D721Med (cell line): ENCODE data around the gene DPP10.

Source experiments
- DNase-seq: peaks from one replicate; pipeline ENCODE4 v3.0.0; 2011; ENCODE audit warnings: low spot score; ENCODE audit not compliant: insufficient read length
- FAIRE-seq: peaks from 2 replicates; lab custom pipeline; 2011; peaks lifted over from hg19 to GRCh38; lab: Jason Lieb, UNC
- TF ChIP-seq, protein P1 (sequence below): IDR thresholded peaks from 2 replicates; pipeline ENCODE4 v1.5.1; 2012; ENCODE audit warnings: mild to moderate bottlenecking, control low read depth; ENCODE audit not compliant: insufficient read depth; ENCODE audit errors: missing control alignments

The DPP10 gene

GRCh38 chr2:115389898-115390565 is 947.6 kb downstream of the DPP10 start:
- no peak for DNase-seq
- no peak for FAIRE-seq
- TF ChIP-seq, protein P1, sequence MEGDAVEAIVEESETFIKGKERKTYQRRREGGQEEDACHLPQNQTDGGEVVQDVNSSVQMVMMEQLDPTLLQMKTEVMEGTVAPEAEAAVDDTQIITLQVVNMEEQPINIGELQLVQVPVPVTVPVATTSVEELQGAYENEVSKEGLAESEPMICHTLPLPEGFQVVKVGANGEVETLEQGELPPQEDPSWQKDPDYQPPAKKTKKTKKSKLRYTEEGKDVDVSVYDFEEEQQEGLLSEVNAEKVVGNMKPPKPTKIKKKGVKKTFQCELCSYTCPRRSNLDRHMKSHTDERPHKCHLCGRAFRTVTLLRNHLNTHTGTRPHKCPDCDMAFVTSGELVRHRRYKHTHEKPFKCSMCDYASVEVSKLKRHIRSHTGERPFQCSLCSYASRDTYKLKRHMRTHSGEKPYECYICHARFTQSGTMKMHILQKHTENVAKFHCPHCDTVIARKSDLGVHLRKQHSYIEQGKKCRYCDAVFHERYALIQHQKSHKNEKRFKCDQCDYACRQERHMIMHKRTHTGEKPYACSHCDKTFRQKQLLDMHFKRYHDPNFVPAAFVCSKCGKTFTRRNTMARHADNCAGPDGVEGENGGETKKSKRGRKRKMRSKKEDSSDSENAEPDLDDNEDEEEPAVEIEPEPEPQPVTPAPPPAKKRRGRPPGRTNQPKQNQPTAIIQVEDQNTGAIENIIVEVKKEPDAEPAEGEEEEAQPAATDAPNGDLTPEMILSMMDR = no peak

GRCh38 chr2:115396579-115396978 is 954.1 kb downstream of the DPP10 start:
- TF ChIP-seq, protein P1 = no peak
- FAIRE-seq = no peak
- DNase-seq = no peak

- TF ChIP-seq, protein P1 = no peak
- FAIRE-seq = no peak
- no peak for DNase-seq
These were observed 958.5 kb downstream of the DPP10 start for GRCh38 chr2:115400940-115401339.

GRCh38 chr2:115412501-115412900 is 970.1 kb downstream of the DPP10 start:
- TF ChIP-seq, protein P1 = no peak
- DNase-seq (no peak), FAIRE-seq (no peak)

DNA sequence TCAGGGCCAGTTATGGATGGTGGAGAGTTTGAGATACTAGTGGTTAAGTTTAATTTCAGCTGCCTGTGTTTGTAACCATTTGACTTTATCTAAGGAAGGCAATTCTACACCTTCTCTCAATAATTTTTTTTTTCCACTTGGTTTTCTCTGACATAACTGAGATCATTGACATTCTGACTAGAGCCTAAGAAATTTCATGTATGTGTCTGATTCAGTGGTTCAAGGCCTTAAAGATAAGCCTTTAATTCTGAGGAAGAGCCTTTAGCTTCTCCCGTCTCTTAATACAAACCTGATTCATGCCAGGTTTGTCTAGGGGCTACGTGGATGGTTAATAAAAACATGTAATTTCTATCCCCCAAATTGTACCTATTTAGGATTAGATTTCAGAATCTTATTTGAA is 971.4 kb downstream of the DPP10 start:
- no peak for DNase-seq
- FAIRE-seq = no peak

DNA sequence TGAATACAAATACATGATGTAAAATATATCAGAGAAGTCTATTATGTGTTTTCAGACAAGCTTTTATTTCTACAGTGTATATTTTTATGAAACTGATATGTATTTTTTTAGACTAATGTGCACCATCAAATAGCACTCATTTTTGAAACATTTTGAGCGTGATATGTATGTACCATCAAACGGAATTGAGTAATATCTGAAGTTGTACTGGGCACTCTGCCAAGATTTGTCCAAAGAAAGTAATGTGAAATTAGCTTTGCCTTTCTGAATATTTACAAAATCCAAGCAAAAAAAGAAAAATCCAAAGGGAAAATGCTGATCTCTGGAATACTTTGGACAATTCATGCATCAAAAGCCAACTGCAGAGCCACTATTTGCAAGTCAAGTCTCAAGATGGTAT is 972.0 kb downstream of the DPP10 start:
- DNase-seq (no peak), FAIRE-seq (no peak)
- TF ChIP-seq, protein P1 = no peak

More for the DNA sequence above, 971.4 kb downstream of the DPP10 start:
- TF ChIP-seq, protein P1 = no peak

DNA sequence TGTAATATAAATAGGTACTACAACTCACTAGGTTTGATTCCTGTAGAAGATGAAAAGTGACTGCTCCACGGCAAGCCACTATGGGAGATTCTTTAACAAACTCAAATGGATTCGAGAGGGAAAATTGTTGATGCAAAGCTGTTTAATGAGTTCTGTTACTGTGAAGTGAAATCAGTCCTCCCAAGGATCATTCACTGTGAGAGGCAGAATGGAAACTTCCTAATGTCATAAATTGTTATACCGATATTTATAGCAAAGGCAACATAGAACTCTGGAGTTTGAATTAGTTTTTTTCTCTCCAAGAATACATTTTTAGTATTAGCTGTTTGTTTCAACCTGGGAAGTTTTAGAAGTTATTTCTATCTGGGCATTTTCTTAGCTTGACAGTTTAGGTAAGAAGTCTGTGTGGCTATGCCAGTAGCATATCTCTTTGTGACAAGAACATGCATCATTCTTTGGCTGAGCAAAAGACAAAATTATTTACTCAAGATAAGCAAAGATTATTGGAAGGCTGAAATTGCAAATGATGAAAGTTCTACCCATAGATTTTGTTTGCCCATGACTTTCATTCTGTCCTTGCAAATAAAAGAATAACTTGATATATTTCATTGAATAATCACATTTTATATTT is 979.7 kb downstream of the DPP10 start:
- FAIRE-seq (no peak), DNase-seq (no peak)
- TF ChIP-seq, protein P1 = no peak
